NCI-H69 (cell line): ENCODE results near the gene SULT1C2.

Source experiments
- DNase-seq: peaks from one replicate; lab custom pipeline; 2025; lab: John Stamatoyannopoulos, UW

The SULT1C2 gene

GRCh38 chr2:108293850-108294249, 5.2 kb downstream of the SULT1C2 start:
- no peak for DNase-seq

DNA sequence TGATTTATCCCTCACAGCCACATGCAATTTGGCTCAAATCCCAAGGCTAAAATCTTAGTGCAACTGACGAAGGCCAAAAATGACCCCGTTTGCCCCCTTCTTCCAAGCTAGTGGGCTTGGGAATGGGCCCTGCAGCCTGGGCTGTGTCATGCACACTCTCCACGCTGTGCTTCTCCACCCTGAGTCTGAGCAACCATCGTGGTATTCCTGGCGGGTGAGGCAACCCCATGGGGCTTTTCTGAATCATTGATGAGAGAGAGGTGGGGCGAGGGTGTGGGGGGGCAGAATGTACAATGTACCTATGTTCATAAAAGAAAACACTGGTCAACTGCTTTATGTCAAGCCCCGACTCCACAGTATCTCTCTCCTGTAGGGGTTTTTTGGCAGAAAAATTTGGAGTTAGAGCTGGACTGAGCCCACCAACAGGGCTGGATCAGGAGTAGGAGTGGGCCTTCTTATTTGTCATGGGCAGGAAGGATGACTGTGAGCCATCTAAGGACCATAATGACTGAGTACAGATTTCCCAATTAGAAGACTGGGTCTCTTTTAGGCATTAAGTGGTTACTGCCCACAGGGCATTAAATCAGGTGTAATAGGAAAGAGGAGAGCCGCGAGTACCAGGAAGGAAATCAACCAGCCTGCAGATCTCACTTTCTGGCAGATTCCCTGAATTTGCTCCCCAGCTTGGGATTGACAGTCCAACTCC, 8.9 kb downstream of the SULT1C2 start:
- no peak for DNase-seq

DNA sequence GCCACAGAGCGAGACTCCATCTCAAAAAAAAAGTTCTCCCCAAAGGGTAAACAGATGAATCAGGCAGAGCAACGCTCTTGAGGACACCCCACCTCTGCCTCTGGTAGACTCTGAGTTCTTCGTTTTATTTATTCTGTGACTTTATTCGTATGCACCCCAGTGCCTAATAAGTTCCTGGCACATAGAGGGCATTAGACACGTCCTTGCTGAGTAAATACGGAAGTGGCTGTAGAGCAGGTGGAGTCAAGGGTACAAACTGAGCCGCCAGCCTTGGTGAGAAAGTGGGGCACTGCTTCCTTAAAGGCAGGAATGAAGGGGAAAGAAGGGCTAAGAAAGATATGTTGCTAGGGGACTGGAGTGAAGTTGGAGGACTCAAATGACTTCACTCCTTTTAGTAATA, 12.9 kb downstream of the SULT1C2 start:
- DNase-seq = no peak

GRCh38 chr2:108304975-108305374, 16.3 kb downstream of the SULT1C2 start:
- DNase-seq = no peak

DNA sequence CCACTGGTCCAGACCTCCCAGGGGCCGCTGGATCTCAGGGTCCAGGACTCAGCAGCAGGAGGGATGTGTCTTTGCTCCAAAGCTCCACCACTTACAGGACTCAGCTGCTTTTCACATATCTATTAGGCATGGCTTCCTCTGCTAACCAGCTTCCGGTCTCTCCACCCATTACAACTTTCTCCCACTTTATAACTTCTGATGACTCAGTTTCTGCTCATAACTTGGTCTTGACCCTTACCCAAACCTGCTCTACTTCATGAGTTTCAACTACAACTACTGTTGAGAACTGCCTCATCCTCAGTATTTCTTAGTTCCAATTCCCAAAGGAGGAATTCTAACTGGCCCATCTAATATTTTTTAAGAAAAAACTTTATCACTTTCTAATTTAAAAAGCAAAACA, 17.2 kb downstream of the SULT1C2 start:
- no peak for DNase-seq

DNA sequence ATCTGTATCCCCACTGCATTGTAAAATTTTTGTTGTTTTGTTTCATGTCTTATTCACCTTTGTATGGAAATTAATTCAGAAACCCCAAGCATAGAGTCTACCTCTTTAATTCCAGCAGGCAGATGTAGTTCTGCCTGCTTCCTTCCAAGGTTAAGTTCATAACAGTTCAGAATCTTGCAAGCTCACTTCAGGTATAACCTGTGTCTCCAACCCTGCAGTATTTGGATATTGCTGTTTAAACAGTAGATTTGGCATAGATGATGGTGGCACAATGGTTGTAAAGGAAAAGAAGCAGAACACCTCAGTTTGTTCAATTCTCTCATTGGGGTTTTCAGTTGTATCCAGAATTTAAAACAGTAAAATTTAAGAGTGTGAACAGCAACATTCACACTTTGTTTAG, 21.2 kb downstream of the SULT1C2 start:
- DNase-seq = no peak

GRCh38 chr2:108314586-108315296, 26.0 kb downstream of the SULT1C2 start:
- DNase-seq = no peak

- no peak for DNase-seq
Measured at GRCh38 chr2:108315444-108315934, 26.8 kb downstream of the SULT1C2 start.

- DNase-seq = no peak
Measured at GRCh38 chr2:108316033-108316432, 27.3 kb downstream of the SULT1C2 start.

- DNase-seq = peak; percentile 2
Measured at GRCh38 chr2:108316461-108317258, 28.0 kb downstream of the SULT1C2 start.

DNA sequence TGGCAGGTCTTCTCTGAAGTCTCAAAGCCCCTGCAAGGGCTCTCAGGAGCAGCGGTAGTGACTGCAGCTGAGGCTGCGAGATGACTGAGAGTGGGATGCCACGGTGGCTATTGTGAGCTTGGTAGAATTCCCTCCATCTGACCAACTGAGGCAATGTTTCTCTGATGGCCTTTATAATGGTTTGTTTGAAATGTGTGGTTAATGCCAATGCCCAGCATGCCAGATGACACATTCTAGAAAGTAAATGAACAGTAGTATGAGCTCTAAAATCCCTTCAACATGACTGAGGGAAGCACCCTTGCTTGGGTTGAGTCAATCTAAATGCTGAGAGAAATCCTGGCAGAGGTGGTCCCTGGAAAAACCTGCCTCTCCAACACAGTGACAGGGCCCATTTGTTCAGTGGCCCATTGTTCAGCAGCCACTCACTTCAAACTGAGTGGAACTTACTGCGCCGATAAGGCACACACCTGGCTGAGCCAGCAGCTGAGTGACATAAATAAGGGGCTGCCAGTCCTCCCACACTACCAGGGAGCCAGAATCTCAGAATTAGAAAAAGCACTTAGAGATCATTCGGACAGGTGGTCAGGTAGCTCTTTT, 31.7 kb downstream of the SULT1C2 start:
- DNase-seq = no peak

GRCh38 chr2:108323619-108324018, 34.9 kb downstream of the SULT1C2 start:
- no peak for DNase-seq

- no peak for DNase-seq
Measured at GRCh38 chr2:108324531-108325255, 36.0 kb downstream of the SULT1C2 start.

GRCh38 chr2:108325756-108326155, 37.1 kb downstream of the SULT1C2 start:
- no peak for DNase-seq

GRCh38 chr2:108329771-108330170, 41.1 kb downstream of the SULT1C2 start:
- no peak for DNase-seq

- DNase-seq = no peak
Measured at GRCh38 chr2:108330979-108331378, 42.3 kb downstream of the SULT1C2 start.

GRCh38 chr2:108345951-108346350, 57.3 kb downstream of the SULT1C2 start:
- no peak for DNase-seq

DNA sequence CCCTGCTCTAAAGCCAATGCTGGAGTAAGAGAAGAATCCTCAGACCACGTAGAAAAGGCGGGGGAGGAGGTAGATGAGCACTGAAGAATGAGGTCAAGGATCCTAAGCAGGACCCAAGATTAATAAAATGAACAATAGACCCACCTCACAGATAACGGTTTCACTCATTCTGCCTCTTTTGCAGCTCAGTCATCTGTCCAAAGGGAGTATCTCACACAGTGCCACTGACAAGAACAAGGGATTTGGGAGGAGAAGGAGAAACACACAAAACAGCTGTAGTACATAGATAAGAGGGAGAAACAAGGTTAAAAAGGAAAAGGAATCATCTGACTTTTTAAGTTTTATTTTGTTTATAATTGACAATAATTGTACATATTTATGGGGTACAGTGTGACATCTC, 58.1 kb downstream of the SULT1C2 start:
- DNase-seq = no peak

DNA sequence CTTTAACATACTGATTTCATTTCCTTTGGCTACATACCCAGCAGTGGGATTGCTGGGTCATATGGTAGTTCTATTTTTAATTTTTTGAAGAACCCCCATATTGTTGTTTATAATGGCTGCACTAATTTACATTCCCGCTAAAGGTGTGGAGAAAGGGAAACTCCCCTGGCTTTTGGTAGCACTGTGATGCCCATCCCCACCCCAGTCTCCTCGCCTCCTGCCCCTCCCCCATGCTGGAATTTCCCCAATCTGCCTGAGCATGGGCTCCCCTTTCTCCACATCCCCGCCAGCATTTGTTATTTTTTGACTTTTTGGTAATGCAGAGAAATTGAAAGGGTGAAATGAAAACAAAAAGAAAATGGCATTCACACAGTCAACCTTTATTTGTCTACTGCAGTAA, 59.1 kb downstream of the SULT1C2 start:
- DNase-seq = no peak

DNA sequence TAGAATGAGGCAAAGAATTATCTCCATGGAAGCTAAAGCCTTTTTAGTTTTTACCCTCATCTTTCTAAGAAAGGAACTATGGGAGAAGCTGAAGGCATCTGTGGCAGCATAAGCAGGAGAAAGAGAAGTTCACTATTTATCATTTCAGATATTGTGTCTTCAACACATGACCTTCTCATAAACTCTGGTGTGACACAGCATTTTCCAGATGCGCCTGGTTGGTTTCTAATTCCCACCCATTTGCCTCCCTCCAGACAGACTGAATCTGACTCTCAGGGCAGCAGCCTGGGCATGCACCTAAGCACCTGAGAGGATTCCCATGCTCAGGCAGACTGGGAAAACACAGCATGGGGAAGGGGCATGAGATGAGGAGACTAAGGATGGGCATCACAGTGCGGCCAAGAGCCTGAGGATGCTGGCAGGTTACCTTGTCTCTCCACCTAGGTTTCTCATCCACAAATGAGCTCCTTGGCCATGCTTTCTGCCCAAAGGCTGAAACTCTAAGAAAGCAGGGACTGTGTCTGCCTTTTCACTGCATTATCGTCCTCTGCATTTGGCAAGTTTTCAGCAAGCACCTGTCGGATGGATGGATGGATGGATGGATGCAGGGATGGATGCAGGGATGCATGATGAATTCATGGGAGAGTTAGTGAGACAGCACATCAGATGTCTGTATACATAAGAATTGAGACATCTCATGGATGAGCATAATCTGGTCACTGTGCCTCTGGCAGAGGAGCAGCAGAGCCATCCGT, 60.3 kb downstream of the SULT1C2 start:
- DNase-seq = no peak

DNA sequence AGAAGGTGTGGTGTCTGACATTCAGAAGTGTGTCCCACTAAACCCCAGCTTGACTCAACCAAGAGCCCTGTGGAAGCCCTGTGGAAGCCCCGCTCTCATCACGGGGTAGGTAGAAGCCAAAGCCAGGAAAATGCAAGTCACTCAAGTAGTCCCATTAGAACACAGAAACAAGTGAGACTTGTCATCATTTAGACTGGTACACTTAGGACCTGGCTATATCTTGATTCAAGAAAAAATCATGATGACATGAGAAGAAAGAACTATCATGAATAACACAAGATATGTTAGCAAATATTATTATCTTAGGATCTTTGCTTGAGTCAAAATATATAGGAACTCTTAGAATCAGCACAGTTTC, 60.9 kb downstream of the SULT1C2 start:
- DNase-seq = no peak
